LNCAP (cell line): Measurements from ENCODE around the gene CRLF2.

ENCODE experiments used
- CTCF ChIP-seq: fragments of 450-650 bp; IDR thresholded peaks from 2 replicates; pipeline ENCODE4 v1.5.1; 2017; ENCODE audit warnings: mild to moderate bottlenecking

Gene CRLF2

GRCh38 chrX:1244164-1245076 lies 32.0 kb upstream of the CRLF2 start:
- TF ChIP-seq CTCF = no peak

GRCh38 chrX:1242891-1243402 lies 30.5 kb upstream of the CRLF2 start:
- no peak for TF ChIP-seq CTCF

- TF ChIP-seq CTCF = no peak
Observed at GRCh38 chrX:1239681-1240142, 27.3 kb upstream of the CRLF2 start.

- TF ChIP-seq CTCF = no peak
Observed at GRCh38 chrX:1231850-1232465, 19.5 kb upstream of the CRLF2 start.

- no peak for TF ChIP-seq CTCF
Observed at GRCh38 chrX:1226249-1226648, 13.8 kb upstream of the CRLF2 start.

GRCh38 chrX:1224954-1225353 lies 12.5 kb upstream of the CRLF2 start:
- TF ChIP-seq CTCF = no peak

- no peak for TF ChIP-seq CTCF
Observed at GRCh38 chrX:1223242-1223600, 10.8 kb upstream of the CRLF2 start.
